Left lung (tissue), 10 donors: Measurements from ENCODE around the gene FRMD4B. TPM values are rescaled to one million over a fixed set of nuclear protein-coding genes. Genes with fewer than 3 reads are reported as not detected.

Experiments used
- ATAC-seq: fragments of 200-7000 bp; cut with Tn5 transposase; one replicate; pipeline ENCODE4 v1.9.1; 2020; ENCODE audit warnings: moderate library complexity
- DNase-seq, 4 donors: peaks; one replicate each; pipeline ENCODE4 v3.0.0-alpha.2; 2013 to 2020
- H3K27ac ChIP-seq, 2 donors: fragments of 200-600 bp; sonication (generic) in 1 of 2; one replicate each; pipeline versions ENCODE4 v1.5.0 to v1.8.0; 2020 to 2021
- H3K27me3 ChIP-seq, 2 donors: fragments of 200-600 bp; sonication (generic) in 1 of 2; one replicate each; pipeline versions ENCODE4 v1.5.0 to v1.8.0; 2020 to 2021
- H3K36me3 ChIP-seq, 2 donors: fragments of 200-600 bp; sonication (generic) in 1 of 2; one replicate each; pipeline versions ENCODE4 v1.5.0 to v1.8.0; 2020 to 2021
- H3K4me1 ChIP-seq, 2 donors: fragments of 200-600 bp; one replicate each; pipeline ENCODE4 v1.8.0; 2021
- H3K4me3 ChIP-seq, 2 donors: fragments of 200-600 bp; sonication (generic) in 1 of 2; one replicate each; pipeline versions ENCODE4 v1.5.0 to v1.8.0; 2020 to 2021; ENCODE audit warnings: mild to moderate bottlenecking in 1 of 2
- H3K9me3 ChIP-seq, 2 donors: fragments of 200-600 bp; sonication (generic) in 1 of 2; one replicate each; pipeline versions ENCODE4 v1.5.0 to v1.8.0; 2020 to 2021
- CTCF ChIP-seq, 2 donors: fragments of 200-600 bp; sonication (generic) in 1 of 2; IDR thresholded peaks; one replicate each; pipeline versions ENCODE4 v1.5.0 to v1.8.0; 2021; ENCODE audit warnings: antibody characterized with exemption in 2 of 2
- intact Hi-C, 2 donors: fragments of 100-400 bp; cut with DNase I; formaldehyde crosslinking; loops; one replicate each; pipeline versions ENCODE4 v1.11.2 to v1.14.2; 2022
- polyA plus RNA-seq, 6 donors: library from polyadenylated mRNA; unstranded; fragments of 120-200 nt; gene quantifications; one replicate each; pipeline ENCODE4 v1.2.1, GENCODE V29; 2013; ENCODE audit not compliant: insufficient read length in 6 of 6
- total RNA-seq, 2 donors: library from RNA; stranded (reverse); fragmentation: NEBNext Ultra II Directional; extraction: Animal tissue kit (Norgen Biotek cat#: 25700); gene quantifications; one replicate each; pipeline ENCODE4 v1.2.1, GENCODE V29; 2021
- donor health status: DM: no; HTN: yes; CAD: no.
- donor health status: DM: no; HTN: no; CAD: no.

The FRMD4B gene
- total and polyA plus RNA-seq, 8 donors = 49.0 to 78.7 (median 71.1) TPM

GRCh38 chr3:69428657-69429255 is 42.9 kb upstream of the FRMD4B start:
- no peak overlapping the region for H3K4me3 ChIP-seq
- no peaks in the 10 kb centered on the region for H3K27me3 ChIP-seq
- no peak overlapping the region for H3K27ac ChIP-seq
- DNase-seq = no peak
- ATAC-seq = no peak
- no peaks in the 10 kb centered on the region for H3K36me3 ChIP-seq
- H3K4me1 ChIP-seq = peaks cover 0 to 5% of the 10 kb centered on the region in 2 donors
- intact Hi-C loops = loop anchor here in 1 of 2 donors (10.0 kb wide), 1 partner anchor 104 kb away; no protein-coding TSS in a partner anchor
- no peaks in the 10 kb centered on the region for H3K9me3 ChIP-seq
- no peak for TF ChIP-seq CTCF (IDR thresholded peaks at IDR 0.05)

- H3K4me3 ChIP-seq = no peak overlapping the region
- no peaks in the 10 kb centered on the region for H3K4me1 ChIP-seq
- no peak for ATAC-seq
- no peak for TF ChIP-seq CTCF (IDR thresholded peaks at IDR 0.05)
- no peaks in the 10 kb centered on the region for H3K9me3 ChIP-seq
- no peak overlapping the region for H3K27ac ChIP-seq
- no peak for DNase-seq
- no peaks in the 10 kb centered on the region for H3K27me3 ChIP-seq
- no peaks in the 10 kb centered on the region for H3K36me3 ChIP-seq
- intact Hi-C loops = loop anchor here in 1 of 2 donors (10.0 kb wide), 1 partner anchor 102 kb away; no protein-coding TSS in a partner anchor
These were observed 41.0 kb upstream of the FRMD4B start for GRCh38 chr3:69426967-69427304.

- Histone ChIP-seq H3K9me3 (no peaks in the 10 kb centered on the region), H3K36me3 (no peaks in the 10 kb centered on the region), H3K27me3 (no peaks in the 10 kb centered on the region), H3K4me3 (no peak overlapping the region), H3K27ac (no peak overlapping the region), H3K4me1 (peaks cover 0 to 4% of the 10 kb centered on the region in 2 donors)
- no peak for TF ChIP-seq CTCF (IDR thresholded peaks at IDR 0.05)
- ATAC-seq (no peak), DNase-seq (no peak)
- intact Hi-C loops = loop anchor here in 1 of 2 donors (10.0 kb wide), 1 partner anchor 102 kb away; no protein-coding TSS in a partner anchor
These were observed 40.5 kb upstream of the FRMD4B start for GRCh38 chr3:69426291-69426966.

- Histone ChIP-seq H3K4me3 (no peak overlapping the region), H3K36me3 (no peaks in the 10 kb centered on the region), H3K27me3 (no peaks in the 10 kb centered on the region), H3K9me3 (no peaks in the 10 kb centered on the region), H3K4me1 (peaks cover 7 to 16% of the 10 kb centered on the region in 2 donors), H3K27ac (no peak overlapping the region)
- TF ChIP-seq CTCF (IDR thresholded peaks at IDR 0.05) = peak; percentile 37 to 52
- DNase-seq = no peak
- intact Hi-C loops = loop anchor here in 1 of 2 donors (10.0 kb wide), 1 partner anchor 100 kb away; no protein-coding TSS in a partner anchor
- ATAC-seq = peak; percentile 88
These were observed 39.4 kb upstream of the FRMD4B start for GRCh38 chr3:69425249-69425648.

- Histone ChIP-seq H3K9me3 (no peaks in the 10 kb centered on the region), H3K36me3 (no peaks in the 10 kb centered on the region), H3K27me3 (no peaks in the 10 kb centered on the region), H3K4me3 (no peak overlapping the region), H3K27ac (no peak overlapping the region), H3K4me1 (peaks cover 7 to 18% of the 10 kb centered on the region in 2 donors)
- DNase-seq (no peak), ATAC-seq (no peak)
- TF ChIP-seq CTCF (IDR thresholded peaks at IDR 0.05) = no peak
- intact Hi-C loops = loop anchor here in 1 of 2 donors (10.0 kb wide), 1 partner anchor 99 kb away; no protein-coding TSS in a partner anchor
These were observed 37.7 kb upstream of the FRMD4B start for GRCh38 chr3:69423463-69424155.
